Erythroblast (primary cell): Measurements from ENCODE around the gene KLHDC7B.
"Not testable (repeated sequence)": the region's sequence is repeated elsewhere in the genome, so short reads cannot be mapped to it uniquely, and the experiment has no call there.

ENCODE experiments used
- DNase-seq, 2 experiments: peaks; one replicate each; lab custom pipeline; 2025; lab: John Stamatoyannopoulos, UW
- GATA1 ChIP-seq: IDR thresholded peaks from 2 replicates; pipeline ENCODE4 v1.6.1; 2011; ENCODE audit warnings: low read depth, mild to moderate bottlenecking, control low read depth, low read length, moderate library complexity
- POLR2A ChIP-seq: IDR thresholded peaks from 2 replicates; pipeline ENCODE4 v1.6.1; 2011; ENCODE audit warnings: mild to moderate bottlenecking, low read length

The KLHDC7B gene

GRCh38 chr22:50507421-50507990, 38.2 kb upstream of the KLHDC7B start, which contains the start of gene LMF2:
LMF2 (minus strand) TSS chr22:50507702; CDS start chr22:50507675, 27 bp downstream.
- peak; percentile 95 to 100 for DNase-seq
- TF ChIP-seq POLR2A (no peak), GATA1 (no peak)

GRCh38 chr22:50507991-50508884, 37.5 kb upstream of the KLHDC7B start, which contains the start of gene NCAPH2:
NCAPH2 (plus strand) TSS chr22:50508224; CDS start chr22:50508338, 114 bp downstream.
- peak; percentile 98 to 100 for DNase-seq
- TF ChIP-seq POLR2A (peak; percentile 67), GATA1 (no peak)

- TF ChIP-seq GATA1: no peak
- TF ChIP-seq POLR2A: no peak
- peak in 1 of 2 experiments; percentile 58 for DNase-seq
Measured at GRCh38 chr22:50508897-50509296, 36.8 kb upstream of the KLHDC7B start.

- TF ChIP-seq POLR2A (no peak), GATA1 (no peak)
- no peak for DNase-seq
Measured at GRCh38 chr22:50513175-50513574, 32.5 kb upstream of the KLHDC7B start.

GRCh38 chr22:50516068-50516467, 29.6 kb upstream of the KLHDC7B start:
- no peak for DNase-seq
- TF ChIP-seq GATA1: no peak
- TF ChIP-seq POLR2A: no peak

GRCh38 chr22:50516891-50517290, 28.8 kb upstream of the KLHDC7B start:
- no peak for DNase-seq
- TF ChIP-seq GATA1: no peak
- TF ChIP-seq POLR2A: no peak

- TF ChIP-seq POLR2A: no peak
- no peak for TF ChIP-seq GATA1
- DNase-seq: no peak
Measured at GRCh38 chr22:50517495-50518260, 28.0 kb upstream of the KLHDC7B start.

- no peak for DNase-seq
- TF ChIP-seq POLR2A (no peak), GATA1 (no peak)
Measured at GRCh38 chr22:50518606-50519005, 27.1 kb upstream of the KLHDC7B start.

- TF ChIP-seq GATA1 (no peak), POLR2A (no peak)
- DNase-seq: no peak
Measured at GRCh38 chr22:50519151-50519550, 26.5 kb upstream of the KLHDC7B start.

- DNase-seq: not testable (repeated sequence)
Measured at GRCh38 chr22:50520184-50520583, 25.5 kb upstream of the KLHDC7B start.

- DNase-seq: no peak
- no peak for TF ChIP-seq GATA1
- TF ChIP-seq POLR2A: no peak
Measured at GRCh38 chr22:50520826-50521453, 24.8 kb upstream of the KLHDC7B start.

GRCh38 chr22:50521710-50522109, 24.0 kb upstream of the KLHDC7B start:
- TF ChIP-seq GATA1 (no peak), POLR2A (no peak)
- no peak for DNase-seq

GRCh38 chr22:50522208-50522805, 23.4 kb upstream of the KLHDC7B start:
- no peak for DNase-seq
- TF ChIP-seq GATA1 (no peak), POLR2A (no peak)
